LoVo (cell line): ENCODE results near the gene GPN2.
"Not testable (repeated sequence)": the region's sequence is repeated elsewhere in the genome, so short reads cannot be mapped to it uniquely, and the experiment has no call there.

Source experiments
- DNase-seq: peaks from one replicate; pipeline ENCODE4 v3.0.0-alpha.2; 2016; ENCODE audit warnings: low spot score

The GPN2 gene

DNA sequence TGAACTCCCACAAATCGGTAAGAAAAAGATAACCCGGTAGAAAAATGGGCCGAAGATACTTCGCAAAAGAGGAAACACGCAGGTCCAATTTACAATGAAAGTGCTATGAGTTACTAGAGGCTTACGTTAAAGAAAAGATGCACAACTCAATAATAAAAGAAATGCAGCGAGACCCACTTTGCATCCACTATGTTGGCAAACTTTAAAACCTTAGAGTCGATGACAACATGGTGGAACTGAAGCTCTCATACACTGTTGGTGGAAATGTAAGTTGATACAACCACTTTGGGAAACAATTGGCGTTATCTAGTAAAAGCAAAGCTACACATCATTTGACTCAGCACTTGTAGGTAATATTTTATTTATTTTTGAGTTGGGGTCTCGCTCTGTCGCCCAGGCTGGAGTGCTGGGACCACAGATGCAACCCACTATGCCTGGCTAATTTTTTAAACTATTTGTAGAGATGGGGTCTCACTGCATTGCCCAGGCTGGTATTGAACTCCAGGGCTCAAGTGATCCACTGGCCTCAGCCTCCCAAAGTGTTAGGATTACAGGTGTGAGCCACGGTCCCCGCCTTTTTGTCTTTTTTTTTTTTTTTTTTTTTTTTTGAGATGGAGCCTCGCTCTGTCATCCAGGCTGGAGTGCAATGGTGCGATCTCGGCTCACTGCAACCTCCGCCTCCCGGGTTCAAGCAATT is 10.9 kb upstream of the GPN2 start:
- no peak for DNase-seq

DNA sequence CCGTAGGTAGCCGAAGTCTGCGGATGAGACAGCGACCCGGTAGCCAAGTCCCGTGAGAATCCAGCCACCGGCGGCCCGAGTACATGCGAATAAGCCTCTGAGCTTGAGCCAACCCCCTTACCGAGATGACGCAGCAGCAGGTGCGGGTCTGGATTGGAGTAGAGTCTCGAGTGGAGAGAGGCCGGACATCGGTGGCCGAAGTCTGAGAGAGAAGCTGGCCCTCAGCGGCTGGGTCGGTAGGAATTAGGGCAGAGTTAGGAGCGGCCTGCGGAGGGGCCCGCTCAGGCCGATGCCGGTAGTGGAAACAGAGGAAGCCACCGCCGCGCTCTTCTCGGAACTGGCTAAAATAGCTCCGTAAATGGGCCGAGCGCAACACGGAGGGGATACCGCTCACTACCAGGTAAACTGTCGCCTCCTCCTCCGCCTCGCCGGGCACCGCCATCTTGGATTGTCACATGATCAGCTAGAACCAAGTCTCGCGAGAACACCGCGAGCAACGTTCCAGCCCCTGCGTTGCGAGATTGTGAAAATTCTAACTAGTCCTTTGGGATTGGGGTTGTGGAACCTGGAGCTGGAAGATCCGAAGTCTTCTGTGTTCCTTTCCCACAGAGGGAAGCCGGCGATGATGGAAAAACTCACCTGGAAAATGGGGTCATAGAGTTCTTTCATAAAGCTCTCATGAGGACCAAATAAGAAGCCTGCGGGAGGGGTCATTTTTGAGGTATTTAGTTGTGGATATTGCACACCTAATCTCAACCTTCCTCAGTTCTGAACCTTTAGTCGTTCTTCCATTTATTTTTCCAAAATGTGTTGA is 10.1 kb upstream of the GPN2 start, which contains the start of gene GPATCH3:
Gene GPATCH3, minus strand, starts transcription at position 467 of the 814 bp plus-strand sequence. Its CDS starts 25 bp downstream, at position 442.
- DNase-seq, result peak; percentile 94

DNA sequence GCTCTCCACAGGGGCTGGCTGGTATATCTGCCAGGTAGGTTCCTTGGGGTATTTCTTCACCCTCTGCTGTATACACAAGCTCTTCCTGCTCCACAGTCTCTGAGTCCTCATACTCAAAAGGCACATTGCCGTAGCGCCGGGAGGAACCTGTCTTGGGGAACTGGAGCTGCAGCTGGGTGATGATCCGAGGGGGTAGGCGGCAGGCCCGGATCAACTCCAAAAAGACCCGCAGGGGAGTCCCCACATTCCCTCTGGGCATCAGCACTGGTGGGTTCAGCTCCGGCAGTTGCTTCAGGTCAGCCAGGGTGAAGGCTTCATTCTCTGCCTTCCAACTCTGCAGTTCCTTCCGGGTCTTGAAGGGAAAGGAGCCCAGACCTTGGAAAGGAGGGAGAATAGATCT is 7.3 kb upstream of the GPN2 start:
- no peak for DNase-seq

DNA sequence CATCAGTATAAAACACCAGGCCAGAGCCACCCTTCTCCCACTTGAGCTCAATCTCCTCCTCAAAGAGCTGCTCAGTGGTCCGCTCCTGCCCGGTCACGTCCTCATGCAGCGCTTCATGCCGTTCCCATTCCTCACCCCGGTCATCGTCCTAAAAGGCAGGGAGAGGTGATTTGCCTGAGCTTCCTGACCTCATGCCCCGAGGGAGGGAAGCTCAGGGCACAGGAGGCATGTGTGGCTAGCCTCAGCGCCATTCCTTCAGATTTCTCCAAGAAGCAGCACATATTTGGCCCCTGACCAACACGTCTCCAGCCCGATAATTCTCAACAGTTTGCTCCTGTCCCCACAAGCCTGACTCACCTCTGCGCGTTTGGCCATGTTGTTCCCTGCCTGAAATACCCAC is 4.2 kb upstream of the GPN2 start:
- DNase-seq, result no peak

DNA sequence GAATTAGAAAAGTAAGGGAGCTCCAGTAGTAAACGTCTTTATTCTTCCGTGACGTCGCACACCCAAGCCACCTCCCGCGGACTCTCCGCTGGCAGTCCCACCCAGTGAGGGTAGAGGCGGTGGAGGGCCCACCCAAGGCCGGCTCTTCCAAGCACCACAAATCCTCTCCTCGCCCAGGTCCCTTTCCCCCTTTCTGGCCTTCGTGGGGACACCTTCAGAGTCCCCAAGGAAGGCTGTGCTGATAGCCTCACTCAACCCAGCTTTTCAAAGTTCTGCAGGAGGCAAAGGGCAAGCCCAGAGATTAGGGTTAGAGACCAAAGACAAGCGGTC is 349 bp upstream of the GPN2 start:
- DNase-seq, result no peak

DNA sequence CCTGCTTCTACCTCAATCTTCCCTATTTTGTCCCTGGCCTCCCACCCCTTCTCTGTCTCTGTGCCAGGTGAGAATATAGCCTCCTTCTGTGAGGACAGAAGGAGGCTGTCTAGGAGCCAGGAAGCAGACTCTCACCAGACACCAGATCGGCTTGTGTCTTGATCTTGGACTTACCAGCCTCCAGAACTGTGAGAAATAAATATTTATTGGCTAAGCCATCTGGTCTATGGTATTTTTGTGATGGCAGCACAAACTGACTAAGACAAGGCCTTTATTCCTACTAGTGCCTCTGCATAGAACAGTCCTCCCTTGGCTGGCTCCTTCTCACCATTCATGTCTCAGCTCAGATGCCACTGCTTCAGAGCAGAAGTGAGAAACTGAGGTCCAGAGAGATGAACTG is 1.9 kb downstream of the GPN2 start:
- no peak for DNase-seq

DNA sequence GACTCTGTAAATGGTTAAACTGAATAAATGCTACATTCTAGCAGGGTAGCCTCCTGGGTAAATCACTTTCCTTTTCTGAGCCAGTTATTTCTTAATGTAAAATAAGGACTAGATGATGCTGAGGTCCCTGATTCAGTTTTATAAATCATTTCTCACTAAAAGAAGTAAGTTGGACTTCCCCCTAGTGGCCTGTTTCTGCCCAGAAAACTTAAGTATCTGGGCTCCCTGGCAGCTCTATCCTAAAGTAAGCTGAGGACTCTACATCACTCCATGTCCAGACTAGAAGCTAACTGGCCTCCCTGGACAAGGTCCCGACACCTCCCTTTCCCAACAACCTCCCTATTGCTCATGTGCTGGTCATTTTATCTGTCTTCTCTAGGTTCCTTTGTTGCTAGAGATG is 3.0 kb downstream of the GPN2 start:
- DNase-seq, result no peak

DNA sequence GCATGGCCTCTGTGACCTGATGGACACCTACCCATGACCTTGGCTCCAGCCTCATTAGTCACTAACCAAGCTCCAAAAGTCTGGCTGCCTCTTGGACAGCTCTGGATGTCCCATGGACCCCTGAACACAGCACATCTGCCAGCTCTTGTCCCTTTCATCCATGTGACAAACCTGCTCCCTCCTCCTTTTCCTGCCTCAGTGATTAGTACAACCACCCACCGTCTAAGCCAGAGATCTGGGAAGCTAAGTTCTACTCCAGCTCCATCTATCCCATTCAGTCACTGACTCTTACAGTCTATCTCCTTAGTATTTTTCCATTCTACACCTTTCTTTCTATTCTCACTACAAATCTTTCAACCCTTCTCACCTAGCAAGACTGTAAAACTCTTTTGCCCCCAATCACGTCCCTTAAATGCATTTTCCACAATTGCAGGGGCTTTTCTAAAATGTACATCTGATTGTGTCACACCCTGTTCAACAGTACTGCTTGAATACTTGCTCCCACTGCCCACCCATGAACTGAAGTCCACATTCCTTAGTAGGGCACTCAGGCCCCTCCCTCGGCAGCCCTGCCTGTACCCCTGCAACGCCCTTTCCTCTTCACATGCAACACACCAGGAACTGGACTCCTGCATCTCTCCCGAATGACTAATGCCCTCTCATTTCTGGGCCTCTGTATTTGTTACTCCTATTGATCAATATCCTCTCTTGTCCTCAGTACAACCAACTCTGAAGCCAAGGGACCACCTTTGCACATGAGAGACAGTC is 7.2 kb downstream of the GPN2 start:
- no peak for DNase-seq

DNA sequence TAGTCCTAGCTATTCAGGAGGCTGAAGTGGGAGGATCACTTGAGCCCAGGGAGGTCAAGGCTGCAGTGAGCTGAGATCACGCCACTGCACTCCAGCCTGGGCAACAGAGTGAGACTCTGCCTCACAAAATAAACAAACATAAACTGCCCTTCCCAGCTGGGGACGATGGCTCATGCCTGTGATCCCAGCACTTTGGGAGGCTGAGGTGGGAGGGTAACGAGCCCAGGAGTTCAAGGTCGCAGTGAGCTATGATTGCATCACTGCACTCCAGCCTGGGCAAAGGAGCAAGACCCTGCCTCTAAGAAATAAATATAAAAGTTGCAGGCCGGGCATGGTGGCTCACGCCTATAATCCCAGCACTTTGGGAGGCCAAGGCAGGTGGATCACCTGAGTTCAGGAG is 8.5 kb downstream of the GPN2 start:
- not testable (repeated sequence) for DNase-seq

DNA sequence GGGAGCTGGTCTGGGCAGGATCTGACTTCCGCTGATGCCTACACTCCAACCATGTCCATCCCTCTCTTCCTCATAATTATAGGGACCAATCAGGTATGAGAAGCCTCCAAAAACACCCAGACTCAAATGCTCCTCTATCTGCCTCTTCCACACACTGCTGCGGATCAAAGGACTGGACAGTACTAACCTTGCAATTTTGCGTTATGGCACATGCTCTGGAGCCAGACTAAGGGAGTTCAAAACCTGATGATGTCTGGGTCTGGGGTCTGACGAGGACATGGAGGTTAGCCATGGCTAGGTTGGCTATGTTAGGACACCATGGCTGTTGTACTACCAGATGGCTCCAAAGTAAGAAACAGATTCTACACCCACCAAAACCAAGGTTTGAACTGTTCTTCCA is 10.3 kb downstream of the GPN2 start:
- no peak for DNase-seq

DNA sequence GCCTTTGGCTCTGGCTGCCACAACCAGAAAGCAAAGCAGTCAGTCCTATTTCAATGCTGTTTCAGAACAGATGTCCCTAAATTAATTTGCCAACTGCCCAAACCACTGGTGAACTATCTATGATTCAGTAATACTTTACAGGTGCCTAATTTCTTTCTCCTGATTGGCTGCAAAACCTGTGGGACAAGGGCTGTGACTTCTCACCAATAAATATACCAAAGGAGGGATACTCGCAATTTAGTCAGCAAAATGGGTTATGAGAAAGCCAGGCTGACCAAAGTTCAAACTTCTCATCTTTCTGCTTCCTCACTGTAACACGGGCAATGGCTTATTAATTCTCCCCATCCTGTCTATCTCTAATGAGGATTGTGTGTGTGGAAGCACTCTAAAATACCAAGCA is 12.8 kb downstream of the GPN2 start:
- DNase-seq, result no peak

DNA sequence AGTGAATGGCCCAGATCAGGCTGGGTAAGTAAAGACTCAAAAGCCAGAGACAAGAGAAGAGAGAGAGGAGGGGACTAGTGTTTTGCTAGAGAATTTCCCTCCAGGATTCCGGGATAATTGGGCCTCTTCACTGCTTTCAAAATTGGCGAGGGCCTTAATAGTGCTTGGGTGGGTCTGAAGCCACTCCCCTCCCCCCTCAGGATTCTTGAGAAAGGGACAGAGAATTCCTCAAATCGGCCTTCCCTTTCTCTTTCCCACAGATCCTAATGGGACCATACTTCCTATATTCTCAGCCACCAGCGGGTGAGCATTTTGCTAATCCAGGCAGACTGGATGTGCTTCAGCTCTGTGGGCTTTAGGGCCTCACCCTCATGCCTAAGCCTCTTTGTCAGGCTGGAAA is 15.2 kb downstream of the GPN2 start:
- DNase-seq, result no peak

DNA sequence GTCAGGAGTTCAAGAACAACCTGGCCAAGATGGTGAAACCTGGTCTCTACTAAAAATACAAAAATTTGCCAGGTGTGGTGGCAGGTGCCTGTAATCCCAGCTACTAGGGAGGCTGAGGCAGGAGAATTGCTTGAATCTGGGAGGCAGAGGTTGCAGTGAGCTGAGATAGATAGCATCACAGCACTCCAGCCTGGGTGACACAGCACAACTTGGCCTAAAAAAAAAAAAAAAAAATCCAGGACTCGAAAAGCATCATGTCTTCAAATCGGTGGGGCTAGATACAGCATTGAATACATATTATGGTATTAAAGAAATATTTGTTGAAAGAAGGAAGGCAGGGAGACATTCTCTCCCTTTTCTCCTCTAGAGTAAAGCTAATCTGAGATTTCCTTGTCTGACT is 17.0 kb downstream of the GPN2 start:
- DNase-seq, result not testable (repeated sequence)

DNA sequence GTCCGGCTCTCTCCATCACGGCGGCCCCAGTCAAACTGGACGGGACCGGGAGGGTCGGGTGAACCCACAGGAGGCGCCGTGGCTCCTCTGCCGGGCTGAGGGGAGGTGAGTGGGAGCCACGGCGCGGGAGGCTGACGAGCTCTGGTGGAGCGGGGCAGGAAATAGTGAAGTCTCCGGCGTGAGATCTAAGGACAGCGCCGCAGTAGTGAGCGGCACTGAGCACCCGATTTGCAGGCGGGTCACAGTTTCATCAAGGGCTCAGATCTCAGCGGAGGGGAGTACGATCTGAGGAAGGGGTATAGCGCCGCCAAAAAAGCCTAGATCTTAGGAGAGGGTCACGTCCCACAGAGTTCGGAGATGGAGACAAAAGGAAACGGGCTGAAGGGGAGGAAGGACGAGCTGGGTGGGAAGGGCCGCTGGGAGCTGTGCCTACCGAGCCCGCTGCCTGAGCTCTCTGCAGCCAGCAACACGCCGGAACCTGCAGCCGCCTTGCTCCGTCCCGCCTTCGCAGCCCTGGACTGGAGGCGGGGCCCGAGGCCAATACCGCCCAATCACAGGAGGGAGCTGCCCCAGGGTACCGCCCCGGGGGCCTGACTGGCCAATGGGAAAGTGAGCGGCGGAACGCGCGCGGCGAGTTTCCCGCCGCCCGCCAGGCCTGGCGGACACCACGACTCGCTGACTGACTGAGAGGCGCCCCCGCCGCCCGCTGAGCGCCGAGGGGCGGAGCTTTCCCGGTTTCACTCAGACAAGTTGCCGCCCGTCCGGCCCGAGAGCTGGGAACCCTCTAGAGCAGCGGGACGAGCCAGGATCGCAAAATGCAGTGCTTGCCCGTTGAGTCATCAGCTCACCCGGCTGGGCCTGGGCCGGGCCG is 25.2 kb downstream of the GPN2 start:
- peak; percentile 97 for DNase-seq

DNA sequence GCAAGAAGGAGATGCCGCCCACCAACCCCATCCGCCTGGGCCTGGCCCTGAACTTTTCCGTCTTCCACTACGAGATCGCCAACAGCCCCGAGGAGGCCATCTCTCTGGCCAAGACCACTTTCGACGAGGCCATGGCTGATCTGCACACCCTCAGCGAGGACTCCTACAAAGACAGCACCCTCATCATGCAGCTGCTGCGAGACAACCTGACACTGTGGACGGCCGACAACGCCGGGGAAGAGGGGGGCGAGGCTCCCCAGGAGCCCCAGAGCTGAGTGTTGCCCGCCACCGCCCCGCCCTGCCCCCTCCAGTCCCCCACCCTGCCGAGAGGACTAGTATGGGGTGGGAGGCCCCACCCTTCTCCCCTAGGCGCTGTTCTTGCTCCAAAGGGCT is 26.4 kb downstream of the GPN2 start:
- DNase-seq, result no peak

DNA sequence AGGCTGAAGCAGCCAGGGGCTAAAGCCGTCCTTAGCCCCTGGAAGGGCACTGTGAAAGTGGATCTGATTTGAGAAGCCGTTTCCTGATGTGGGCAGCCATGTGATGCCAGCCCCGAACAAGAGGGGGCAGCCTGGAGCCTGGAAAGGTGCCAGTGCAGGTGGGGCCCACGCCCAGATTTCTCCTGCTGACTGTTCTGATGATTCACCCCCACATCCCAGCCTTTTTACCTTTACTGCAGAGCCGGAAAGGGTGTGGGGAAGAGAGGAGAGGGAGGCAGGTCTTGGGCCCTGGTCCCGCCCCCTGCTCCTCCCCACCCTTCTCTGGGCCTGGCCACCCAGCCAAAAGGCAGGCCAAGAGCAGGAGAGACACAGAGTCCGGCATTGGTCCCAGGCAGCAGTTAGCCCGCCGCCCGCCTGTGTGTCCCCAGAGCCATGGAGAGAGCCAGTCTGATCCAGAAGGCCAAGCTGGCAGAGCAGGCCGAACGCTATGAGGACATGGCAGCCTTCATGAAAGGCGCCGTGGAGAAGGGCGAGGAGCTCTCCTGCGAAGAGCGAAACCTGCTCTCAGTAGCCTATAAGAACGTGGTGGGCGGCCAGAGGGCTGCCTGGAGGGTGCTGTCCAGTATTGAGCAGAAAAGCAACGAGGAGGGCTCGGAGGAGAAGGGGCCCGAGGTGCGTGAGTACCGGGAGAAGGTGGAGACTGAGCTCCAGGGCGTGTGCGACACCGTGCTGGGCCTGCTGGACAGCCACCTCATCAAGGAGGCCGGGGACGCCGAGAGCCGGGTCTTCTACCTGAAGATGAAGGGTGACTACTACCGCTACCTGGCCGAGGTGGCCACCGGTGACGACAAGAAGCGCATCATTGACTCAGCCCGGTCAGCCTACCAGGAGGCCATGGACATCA is 27.1 kb downstream of the GPN2 start, which contains the start of gene SFN:
Gene SFN, plus strand, starts transcription at position 369 of the 904 bp plus-strand sequence. Its CDS starts 64 bp downstream, at position 433.
- DNase-seq, result peak; percentile 96

DNA sequence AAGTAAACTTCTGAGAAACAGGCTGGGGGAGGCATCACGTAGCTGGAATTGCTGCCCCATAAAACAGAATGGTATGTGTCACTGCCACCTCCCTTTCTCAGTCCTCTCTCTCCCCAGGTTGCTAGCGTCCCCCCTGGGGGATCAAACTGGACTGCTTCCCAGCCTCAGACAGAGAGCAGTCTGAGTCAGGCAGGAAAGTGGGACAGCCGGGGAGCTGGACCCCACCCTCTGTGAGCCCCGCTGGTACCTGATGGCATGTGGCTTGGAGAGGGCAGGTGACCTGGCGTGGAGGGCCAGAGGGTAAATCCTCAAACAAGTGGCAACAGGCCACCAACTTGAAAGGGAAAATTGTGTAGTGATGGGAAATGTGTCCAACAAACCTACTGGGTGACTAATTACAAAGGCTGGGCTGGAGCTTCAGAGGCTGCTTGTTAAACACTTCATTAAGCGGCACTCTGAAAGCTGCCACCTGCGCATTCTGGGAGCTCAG is 28.1 kb downstream of the GPN2 start:
- peak; percentile 80 for DNase-seq

DNA sequence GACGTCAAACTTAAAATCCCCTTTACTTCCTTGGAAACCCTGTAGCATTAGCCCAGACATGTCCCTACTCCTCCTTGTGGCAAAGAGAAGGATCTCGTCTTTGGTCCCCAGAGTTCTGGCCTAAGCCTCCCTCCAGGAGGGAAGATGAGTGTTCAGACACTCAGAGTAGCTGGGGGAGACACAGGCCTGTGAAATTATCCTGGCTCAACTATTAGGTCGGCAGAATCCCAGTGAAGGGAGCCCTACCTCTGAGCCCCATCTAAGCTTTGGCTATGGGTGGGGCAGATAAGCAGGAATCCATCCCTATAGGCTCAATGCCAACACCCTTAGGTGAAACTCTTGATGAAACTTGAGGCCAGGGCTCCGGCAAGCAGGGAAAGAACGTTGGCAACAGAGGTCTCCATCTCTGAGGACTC is 28.8 kb downstream of the GPN2 start:
- DNase-seq, result peak; percentile 63

DNA sequence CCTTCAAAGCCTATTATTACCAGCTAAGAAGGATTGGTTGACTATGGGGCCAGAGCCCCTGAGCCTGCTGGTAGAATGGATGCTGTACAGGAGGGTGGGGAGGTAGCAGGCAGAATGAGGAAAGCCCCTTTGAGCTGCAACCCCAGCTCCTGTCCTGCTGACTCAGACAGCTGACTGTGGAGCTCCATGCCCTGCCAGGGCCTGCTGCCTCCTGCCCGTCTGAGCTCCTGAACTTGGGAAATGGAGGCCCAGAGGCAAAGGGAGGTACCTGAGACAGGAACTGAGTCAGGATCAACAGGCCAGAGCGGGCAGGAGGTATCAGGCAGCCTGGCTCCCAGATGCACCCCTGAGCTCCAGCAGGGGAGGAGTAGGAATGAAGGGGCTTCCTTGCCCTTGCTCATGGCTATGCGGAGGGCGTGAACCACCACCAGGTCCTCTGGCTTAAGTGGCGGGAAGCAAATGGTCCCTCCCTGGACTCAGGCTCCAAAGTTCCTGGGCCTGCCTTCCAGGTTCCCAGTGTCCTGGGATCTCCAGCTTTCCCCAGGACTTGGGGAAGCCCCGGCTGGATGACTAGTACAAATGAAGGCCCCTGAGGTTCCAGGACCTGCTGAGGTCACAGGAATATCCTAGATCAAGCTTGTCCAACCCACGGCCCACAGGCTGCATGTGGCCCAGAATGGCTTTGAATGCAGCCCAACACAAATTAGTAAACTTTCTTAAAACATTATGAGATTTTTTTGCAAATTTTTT is 31.0 kb downstream of the GPN2 start:
- no peak for DNase-seq

DNA sequence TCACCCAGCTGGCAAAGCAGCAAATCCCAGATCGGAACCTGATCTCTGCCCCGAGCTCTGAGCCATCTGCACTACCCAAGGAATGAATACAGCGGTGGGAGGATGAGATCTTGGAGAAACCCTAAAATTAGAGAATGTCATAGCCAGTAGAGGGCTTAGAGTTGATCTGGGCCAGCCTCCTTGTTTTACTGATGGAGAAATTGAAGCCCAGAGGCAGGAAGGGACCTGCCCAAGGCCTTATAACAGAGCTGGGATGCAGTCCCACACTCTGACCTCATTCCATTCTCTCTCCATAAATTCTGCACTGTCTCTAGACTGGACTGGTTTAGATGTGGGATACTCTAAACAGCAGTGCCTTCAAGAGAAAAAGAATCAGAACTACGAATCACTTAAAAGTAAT is 31.9 kb downstream of the GPN2 start:
- DNase-seq, result no peak
